ENCODE measurements around the gene SSBP3. TPM values are rescaled to one million over a fixed set of nuclear protein-coding genes. Genes with fewer than 3 reads are reported as not detected.
A peak's percentile ranks its signal among the peaks of the same experiment; 100 is the strongest.

The SSBP3 gene
- total and polyA plus RNA-seq, 9 of the 15 experiments (the other 6 are each of a cell fraction or from before 2014, with no cell fraction given): 8.7 to 108 (median 33.8) TPM

- Histone ChIP-seq H3K27ac (ENCODE audit: extremely low read depth, low read depth, low read length) (no peak overlapping the region; the same call in 2 of the 3 replicates), H3K36me3 (ENCODE audit: control insufficient read depth, insufficient read depth, low read length) (peaks cover 55% of the 10 kb centered on the region; the same call in 2 of the 3 replicates)
- no TSS peak for BruUV-seq (replicated peaks)
- TF ChIP-seq ZNF165 (CRISPR knock-in tag; IDR thresholded peaks at IDR 0.05; ENCODE audit: borderline replicate concordance) (no peak), BCL6 (CRISPR knock-in tag; IDR thresholded peaks at IDR 0.05) (no peak), GTF2E2 (tag; IDR thresholded peaks at IDR 0.05) (no peak), SFPQ (IDR thresholded peaks at IDR 0.05; ENCODE audit: low read depth, low read length) (no peak), SPI1 (IDR thresholded peaks at IDR 0.05; ENCODE audit: borderline replicate concordance, low read depth, low read length) (no peak), NR0B1 (IDR thresholded peaks at IDR 0.05; ENCODE audit: partially characterized antibody) (no peak), ZBTB33 (CRISPR knock-in tag; IDR thresholded peaks at IDR 0.05) (peak; percentile 77), ILK (tag; IDR thresholded peaks at IDR 0.05; ENCODE audit: borderline replicate concordance, low read depth) (no peak), RAD51 (IDR thresholded peaks at IDR 0.05; ENCODE audit: borderline replicate concordance, low read depth) (no peak), MBD2 (IDR thresholded peaks at IDR 0.05; ENCODE audit: borderline replicate concordance, low read depth) (no peak), ZKSCAN1 (IDR thresholded peaks at IDR 0.05; ENCODE audit: low read depth, low read length) (no peak), SMARCC2 (IDR thresholded peaks at IDR 0.05; ENCODE audit: low read depth) (no peak), ZNF263 (CRISPR knock-in tag; IDR thresholded peaks at IDR 0.05; ENCODE audit: borderline replicate concordance) (peak; percentile 45; the same call in 1 of the 2 replicates), ZNF347 (CRISPR knock-in tag; IDR thresholded peaks at IDR 0.05; ENCODE audit: low read depth) (no peak), ZFP1 (CRISPR knock-in tag; IDR thresholded peaks at IDR 0.05) (no peak), POLR2G (IDR thresholded peaks at IDR 0.05; ENCODE audit: low read depth, low read length) (peak; percentile 18; the same call in 1 of the 2 replicates), MAFF (IDR thresholded peaks at IDR 0.05; ENCODE audit: low read length) (no peak)
Observed at GRCh38 chr1:54379555-54380289, 26.5 kb downstream of the SSBP3 start.

More at GRCh38 chr1:54379555-54380289, 26.5 kb downstream of the SSBP3 start:
- CTCF ChIA-PET (ENCODE audit: low intra/inter-chr PET ratio): no interaction called here
- no peaks in the 10 kb centered on the region for H3K9me3 ChIP-seq (replicated peaks; ENCODE audit: control insufficient read depth, insufficient read depth, low read depth, low read length)
- no peak for DNase-seq (ENCODE audit: extremely low read depth in 1 of 4, low spot score in 3 of 4)
- H3K79me2 ChIP-seq (ENCODE audit: control insufficient read depth, insufficient read depth, low read length): peaks cover 89% of the 10 kb centered on the region
- no peak overlapping the region for H3K4me3 ChIP-seq
- intact Hi-C loops (cut with micrococcal nuclease): no loop called here
- in situ Hi-C loops (cut with MboI): no loop called here
- H3K9me1 ChIP-seq (ENCODE audit: control insufficient read depth, insufficient read depth, low read length): no peaks in the 10 kb centered on the region
- no peak for FAIRE-seq
- H3K27me3 ChIP-seq (ENCODE audit: control insufficient read depth in 2 of 2, insufficient read depth in 2 of 2, low read length in 2 of 2): no peaks in the 10 kb centered on the region
- ATAC-seq: no peak
- no peak overlapping the region for H3K4me2 ChIP-seq (ENCODE audit: insufficient read depth, low read length)
- H4K20me1 ChIP-seq (replicated peaks; ENCODE audit: control insufficient read depth, insufficient read depth, low read length): peaks cover 16% of the 10 kb centered on the region
- peaks cover 47 to 53% of the 10 kb centered on the region in 2 experiments for H3K4me1 ChIP-seq (replicated peaks in 1 of 2; ENCODE audit: control insufficient read depth in 2 of 2, insufficient read depth in 2 of 2, low read length in 2 of 2)
- H3K9ac ChIP-seq (ENCODE audit: insufficient read depth in 1 of 2, low read depth in 2 of 2, low read length in 2 of 2): peak overlapping the region in 1 of 2 experiments; percentile 28; a peak in 2 of 4 replicates
- WGBS (ENCODE audit: insufficient coverage, low coverage, missing lambda C conversion rate): 91% methylated on average over 22 of the region's 23 CpGs
- POLR2A ChIA-PET: no interaction called here
- H2AFZ ChIP-seq (ENCODE audit: low read depth, low read length): no peak overlapping the region
